HL-60 (cell line): ENCODE measurements around the gene POLDIP3.

Source experiments
- GABPA ChIP-seq: IDR thresholded peaks from 2 replicates; pipeline ENCODE4 v1.6.1; 2012; ENCODE audit warnings: low read depth
- POLR2AphosphoS5 ChIP-seq: IDR thresholded peaks from 2 replicates; pipeline ENCODE4 v1.6.1; 2012; ENCODE audit warnings: low read depth
- SPI1 ChIP-seq: IDR thresholded peaks from 2 replicates; pipeline ENCODE4 v1.6.1; 2012; ENCODE audit warnings: low read depth, mild to moderate bottlenecking, borderline replicate concordance
- TF ChIP-seq, protein P1 (sequence below): IDR thresholded peaks from one replicate; pipeline ENCODE4 v1.5.1; 2011; ENCODE audit warnings: low read length, control low read depth, inconsistent platforms; ENCODE audit not compliant: insufficient read depth

DNA sequence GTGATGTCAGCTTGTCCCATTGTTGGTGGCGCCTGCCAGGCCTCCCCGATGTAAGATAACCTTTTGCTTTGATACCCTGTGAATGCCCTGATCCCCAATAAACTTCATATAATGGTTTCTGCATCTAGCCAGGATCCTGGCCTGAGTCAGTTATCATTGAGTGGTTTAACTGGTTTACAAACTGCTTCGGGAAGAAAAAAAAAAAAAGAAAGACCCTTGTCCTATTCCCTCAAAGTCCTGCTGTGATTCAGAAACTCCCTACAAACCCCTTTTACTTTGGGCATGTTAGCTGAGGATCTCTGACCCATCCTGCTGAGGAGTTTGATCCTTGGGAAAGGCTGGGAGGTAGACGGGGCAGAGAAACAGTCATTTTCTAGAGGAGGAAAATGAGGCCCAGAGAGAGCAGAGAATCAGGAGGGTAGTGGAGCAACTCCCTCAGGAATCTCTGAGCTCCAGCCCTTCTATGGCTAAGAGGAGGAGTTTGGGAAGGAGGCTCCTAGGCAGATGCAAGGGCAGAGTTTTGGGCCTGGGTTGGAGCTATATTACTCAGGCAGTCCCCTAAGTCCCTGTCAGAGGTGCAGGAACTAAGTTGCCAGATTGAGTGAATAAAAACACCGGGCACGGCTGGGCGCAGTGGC, 39.9 kb upstream of the POLDIP3 start:
- TF ChIP-seq, protein P1, sequence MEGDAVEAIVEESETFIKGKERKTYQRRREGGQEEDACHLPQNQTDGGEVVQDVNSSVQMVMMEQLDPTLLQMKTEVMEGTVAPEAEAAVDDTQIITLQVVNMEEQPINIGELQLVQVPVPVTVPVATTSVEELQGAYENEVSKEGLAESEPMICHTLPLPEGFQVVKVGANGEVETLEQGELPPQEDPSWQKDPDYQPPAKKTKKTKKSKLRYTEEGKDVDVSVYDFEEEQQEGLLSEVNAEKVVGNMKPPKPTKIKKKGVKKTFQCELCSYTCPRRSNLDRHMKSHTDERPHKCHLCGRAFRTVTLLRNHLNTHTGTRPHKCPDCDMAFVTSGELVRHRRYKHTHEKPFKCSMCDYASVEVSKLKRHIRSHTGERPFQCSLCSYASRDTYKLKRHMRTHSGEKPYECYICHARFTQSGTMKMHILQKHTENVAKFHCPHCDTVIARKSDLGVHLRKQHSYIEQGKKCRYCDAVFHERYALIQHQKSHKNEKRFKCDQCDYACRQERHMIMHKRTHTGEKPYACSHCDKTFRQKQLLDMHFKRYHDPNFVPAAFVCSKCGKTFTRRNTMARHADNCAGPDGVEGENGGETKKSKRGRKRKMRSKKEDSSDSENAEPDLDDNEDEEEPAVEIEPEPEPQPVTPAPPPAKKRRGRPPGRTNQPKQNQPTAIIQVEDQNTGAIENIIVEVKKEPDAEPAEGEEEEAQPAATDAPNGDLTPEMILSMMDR, result no peak
- TF ChIP-seq POLR2AphosphoS5, result no peak
- no peak for TF ChIP-seq GABPA
- TF ChIP-seq SPI1, result no peak
